K562 (cell line): ENCODE data around the gene GARNL3. TPM values are rescaled to one million over a fixed set of nuclear protein-coding genes. Genes with fewer than 3 reads are reported as not detected.

Experiments
- ATAC-seq: fragments of 200-7000 bp; cut with Tn5 transposase; 3 replicates; pipeline ENCODE4 v1.9.1; 2020; ENCODE audit warnings: moderate library complexity
- BruUV-seq: library from RNA; stranded (reverse); fragments of 400-500 nt; replicated peaks from 2 replicates; lab custom pipeline; 2021; lab: Mats Ljungman, UMichigan
- CTCF ChIA-PET: fragments of 300-600 bp; formaldehyde crosslinking; extraction: SDS; loops from one replicate; lab custom pipeline; 2021; ENCODE audit warnings: low intra/inter-chr PET ratio; lab: Yijun Ruan, JAX
- POLR2A ChIA-PET: fragments of 300-600, 350-650 bp; sonication (Branson Sonifier 250); formaldehyde crosslinking; extraction: SDS; loops from one replicate; lab custom pipeline; 2021; ENCODE audit warnings: antibody characterized with exemption, inconsistent platforms; lab: Yijun Ruan, JAX
- DNase-seq, 4 experiments: peaks; one replicate each; pipeline versions ENCODE4 v3.0.0 to v3.0.0-alpha.2; 2011 to 2018; ENCODE audit warnings: low spot score in 3 of 4, mixed read lengths in 3 of 4; ENCODE audit errors: extremely low read depth in 1 of 4
- FAIRE-seq: peaks from 2 replicates; lab custom pipeline; 2011; peaks lifted over from hg19 to GRCh38; lab: Jason Lieb, UNC
- H2AFZ ChIP-seq: 2 replicates; pipeline ENCODE4 v1.6.0; 2011; ENCODE audit warnings: low read depth, low read length, control low read depth, inconsistent platforms
- H3K27ac ChIP-seq: fragments of 200-600 bp; 3 replicates; pipeline ENCODE4 v1.8.0; 2011; ENCODE audit warnings: low read depth, mild to moderate bottlenecking, control low read depth, inconsistent platforms, low read length, moderate library complexity, mixed read lengths; ENCODE audit errors: extremely low read depth
- H3K27me3 ChIP-seq, 2 experiments: fragments of 300-600 bp in 1 of 2; 2 replicates in 1 of 2; 3 replicates in 1 of 2; pipeline versions ENCODE4 v1.6.0 to v1.8.0; 2011; ENCODE audit warnings: inconsistent platforms in 2 of 2, low read length in 2 of 2, mild to moderate bottlenecking in 1 of 2, mixed read lengths in 1 of 2, moderate library complexity in 1 of 2; ENCODE audit not compliant: control insufficient read depth in 2 of 2, insufficient read depth in 2 of 2
- H3K36me3 ChIP-seq: fragments of 300-600 bp; 3 replicates; pipeline ENCODE4 v1.8.0; 2011; ENCODE audit warnings: mild to moderate bottlenecking, low read length, inconsistent platforms; ENCODE audit not compliant: control insufficient read depth, insufficient read depth
- H3K4me1 ChIP-seq, 2 experiments: fragments of 200-600 bp in 1 of 2; replicated peaks in 1 of 2; 2 replicates in 1 of 2; 3 replicates in 1 of 2; pipeline versions ENCODE4 v1.5.1 to v1.8.0; 2011; ENCODE audit warnings: inconsistent platforms in 2 of 2, low read length in 2 of 2, mild to moderate bottlenecking in 1 of 2, mixed read lengths in 1 of 2, moderate library complexity in 1 of 2; ENCODE audit not compliant: control insufficient read depth in 2 of 2, insufficient read depth in 2 of 2
- H3K4me2 ChIP-seq: 2 replicates; pipeline ENCODE4 v1.6.1; 2011; ENCODE audit warnings: low read length, control low read depth, inconsistent platforms, mixed read lengths; ENCODE audit not compliant: insufficient read depth
- H3K4me3 ChIP-seq: fragments of 200-600 bp; sonication (generic), shearing (Covaris generic); 2 replicates; pipeline ENCODE4 v1.5.1; 2016; ENCODE audit warnings: control low read depth, inconsistent platforms
- H3K79me2 ChIP-seq: fragments of 200-600 bp; 3 replicates; pipeline ENCODE4 v1.8.0; 2011; ENCODE audit warnings: low read length, inconsistent platforms; ENCODE audit not compliant: control insufficient read depth, insufficient read depth
- H3K9ac ChIP-seq, 2 experiments: 2 replicates each; pipeline versions ENCODE4 v1.6.0 to v1.6.1; 2011; ENCODE audit warnings: low read depth in 2 of 2, low read length in 2 of 2, control low read depth in 1 of 2, inconsistent platforms in 1 of 2, mild to moderate bottlenecking in 1 of 2, mixed read lengths in 1 of 2; ENCODE audit not compliant: insufficient read depth in 1 of 2
- H3K9me1 ChIP-seq: one replicate; pipeline ENCODE4 v1.6.0; 2011; ENCODE audit warnings: inconsistent platforms, mild to moderate bottlenecking, low read length, moderate library complexity; ENCODE audit not compliant: control insufficient read depth, insufficient read depth
- H3K9me3 ChIP-seq: replicated peaks from 2 replicates; pipeline ENCODE4 v1.5.1; 2011; ENCODE audit warnings: low read depth, low read length, inconsistent platforms; ENCODE audit not compliant: control insufficient read depth, insufficient read depth
- H4K20me1 ChIP-seq: replicated peaks from 2 replicates; pipeline ENCODE4 v1.6.1; 2011; ENCODE audit warnings: low read length, inconsistent platforms, mixed read lengths; ENCODE audit not compliant: control insufficient read depth, insufficient read depth
- FOXA3 ChIP-seq, 2 experiments: fragments of 450-650 bp in 1 of 2; sonication (generic) in 1 of 2; formaldehyde crosslinking; IDR thresholded peaks in 1 of 2; conservative IDR thresholded peaks in 1 of 2; 2 replicates each; pipeline versions ENCODE4 v1.4.0 to v1.8.0; 2020 to 2022; ENCODE audit warnings: mild to moderate bottlenecking in 2 of 2, missing genetic modification reagents in 1 of 2
- HDAC6 ChIP-seq: IDR thresholded peaks from 2 replicates; pipeline ENCODE4 v1.6.1; 2012; ENCODE audit warnings: low read depth, mild to moderate bottlenecking, control low read depth, inconsistent platforms, low read length, moderate library complexity
- HINFP ChIP-seq: fragments of 450-650 bp; conservative IDR thresholded peaks from 2 replicates; pipeline ENCODE4 v1.6.1; 2016; ENCODE audit warnings: missing genetic modification characterization, low read depth, mild to moderate bottlenecking, control low read depth, missing compliant biosample characterization
- JUNB ChIP-seq: fragments of 450-650 bp; formaldehyde crosslinking; conservative IDR thresholded peaks from 2 replicates; pipeline ENCODE4 v1.4.0; 2020; ENCODE audit warnings: mild to moderate bottlenecking
- KDM5B ChIP-seq: fragments of 200-600 bp; sonication (generic); IDR thresholded peaks from 2 replicates; pipeline ENCODE4 v1.6.1; 2012; ENCODE audit warnings: low read depth, mild to moderate bottlenecking, moderate library complexity, low read length, control low read depth, inconsistent platforms; ENCODE audit not compliant: insufficient replicate concordance
- NEUROD1 ChIP-seq: fragments of 150-350 bp; IDR thresholded peaks from 2 replicates; pipeline ENCODE4 v1.6.1; 2014; ENCODE audit warnings: borderline replicate concordance, low read length, low read depth; ENCODE audit not compliant: partially characterized antibody
- PHF21A ChIP-seq: fragments of 450-650 bp; IDR thresholded peaks from 2 replicates; pipeline ENCODE4 v1.6.1; 2017; ENCODE audit warnings: low read depth, borderline replicate concordance
- ZNF280B ChIP-seq: fragments of 250-450 bp; sonication (Bioruptor Pico); IDR thresholded peaks from 2 replicates; pipeline ENCODE4 v1.5.1; 2021; ENCODE audit warnings: mild to moderate bottlenecking
- ZNF398 ChIP-seq: fragments of 250-450 bp; sonication (Bioruptor Pico); IDR thresholded peaks from 2 replicates; pipeline ENCODE4 v1.8.0; 2021; ENCODE audit warnings: moderate library complexity, mild to moderate bottlenecking, inconsistent platforms
- ZNF436 ChIP-seq: fragments of 250-450, 450-650 bp; sonication (Bioruptor Pico); formaldehyde crosslinking; IDR thresholded peaks from 2 replicates; pipeline ENCODE4 v1.7.0; 2020; ENCODE audit warnings: mild to moderate bottlenecking
- ZNF518B ChIP-seq: fragments of 250-450 bp; sonication (Bioruptor Pico); IDR thresholded peaks from 2 replicates; pipeline ENCODE4 v1.5.0; 2021; ENCODE audit warnings: mild to moderate bottlenecking, moderate library complexity
- ZNF561 ChIP-seq: fragments of 450-650 bp; formaldehyde crosslinking; conservative IDR thresholded peaks from 2 replicates; pipeline ENCODE4 v1.4.0; 2020; ENCODE audit warnings: mild to moderate bottlenecking, moderate library complexity
- WGBS: fragments of 100-300 bp; shearing (Covaris generic); methylation state at CpG from one replicate; pipeline ENCODE4 v1.1.6; 2016; ENCODE audit warnings: low coverage, mixed read lengths; ENCODE audit not compliant: insufficient coverage; ENCODE audit errors: missing lambda C conversion rate; 5-methylcytosine and 5-hydroxymethylcytosine counted together
- in situ Hi-C: fragments of 300-500 bp; cut with MboI; formaldehyde crosslinking; loops from 4 replicates; pipeline ENCODE4 v1.15.0; 2018; ENCODE audit warnings: inconsistent platforms, mixed read lengths
- intact Hi-C: fragments of 100-400 bp; cut with micrococcal nuclease; formaldehyde crosslinking; loops from 2 replicates; pipeline ENCODE4 v1.14.2; 2022
- polyA plus RNA-seq, 8 experiments: library from polyadenylated mRNA; depleted of rRNA in 4 of 8; stranded (reverse) in 5 of 8; unstranded in 3 of 8; fragments of >200 nt; fragmentation: Nextera tagmentation in 2 of 8; fragmentation: Illumina TruSeq in 1 of 8; extraction: Ambion mirVana in 2 of 8; extraction: Trizol in 1 of 8; gene quantifications; 2 replicates each; pipeline versions ENCODE4 v1.2.1 to v1.2.3, GENCODE V29; 2011 to 2014; ENCODE audit warnings: inconsistent platforms in 1 of 8, missing spikeins in 1 of 8
- total RNA-seq, 7 experiments: library from RNA; depleted of rRNA in 6 of 7; stranded (reverse); fragments of >200 nt in 6 of 7; fragmentation: Illumina TruSeq in 2 of 7; extraction: Trizol in 2 of 7; gene quantifications; 2 replicates each; pipeline versions ENCODE4 v1.2.1 to v1.2.3, GENCODE V29; 2011 to 2021; ENCODE audit warnings: low replicate concordance in 1 of 7

The GARNL3 gene
- total and polyA plus RNA-seq, 9 of the 15 experiments (the other 6 are each of a cell fraction or from before 2014, with no cell fraction given), result 0.35 to 2.7 (median 1.6) TPM

- FAIRE-seq (no peak), DNase-seq (no peak), ATAC-seq (no peak)
- Histone ChIP-seq H3K36me3 (no peaks in the 10 kb centered on the region), H3K4me3 (no peak overlapping the region), H2AFZ (no peak overlapping the region), H3K9ac (no peak overlapping the region), H3K9me1 (no peaks in the 10 kb centered on the region), H3K27me3 (peaks cover 25 to 65% of the 10 kb centered on the region in 2 experiments), H3K27ac (no peak overlapping the region), H3K9me3 (0 out of 2 replicates have a peak, but pooled peaks cover 2% of the 10 kb centered on the region), H4K20me1 (peaks cover 4% of the 10 kb centered on the region; the same call in 1 of the 2 replicates), H3K4me1 (no peaks in the 10 kb centered on the region), H3K79me2 (no peaks in the 10 kb centered on the region), H3K4me2 (no peak overlapping the region)
- CTCF ChIA-PET, result no interaction called here
- intact Hi-C loops (no loop called here), in situ Hi-C loops (no loop called here)
- POLR2A ChIA-PET, result interaction anchor here (0.5 to 1.1 kb wide), 3 partner anchors 10 to 1334 kb away, joined by 3 to 4 read pairs (median 3); no protein-coding TSS in a partner anchor
- 7% methylated on average over 7 of the region's 7 CpGs for WGBS
- no TSS peak for BruUV-seq
- no peak for TF ChIP-seq ZNF518B (CRISPR knock-in tag)
- TF ChIP-seq FOXA3 (CRISPR knock-in tag; conservative IDR thresholded peaks at IDR 0.05 in 1 of 2, IDR thresholded peaks at IDR 0.05 in 1 of 2), result no peak
- TF ChIP-seq ZNF398 (CRISPR knock-in tag), result no peak
- TF ChIP-seq PHF21A, result no peak
- TF ChIP-seq NEUROD1, result no peak
- TF ChIP-seq JUNB (CRISPR knock-in tag), result no peak
- TF ChIP-seq ZNF436 (CRISPR knock-in tag), result no peak
- TF ChIP-seq KDM5B, result no peak
- TF ChIP-seq ZNF280B (CRISPR knock-in tag), result no peak
- TF ChIP-seq HINFP (tag), result no peak
- TF ChIP-seq ZNF561 (CRISPR knock-in tag), result no peak
- no peak for TF ChIP-seq HDAC6
Measured at GRCh38 chr9:127344368-127345000, 79.9 kb downstream of the GARNL3 start.
